HCT116 (cell line): Measurements from ENCODE around the gene TRPC1. TPM values are rescaled to one million over a fixed set of nuclear protein-coding genes. Genes with fewer than 3 reads are reported as not detected.

ENCODE experiments used
- ATAC-seq: fragments of 200-7000 bp; cut with Tn5 transposase; 2 replicates; pipeline ENCODE4 v1.9.1; 2020; ENCODE audit warnings: mild to moderate bottlenecking, moderate library complexity
- BruUV-seq: library from RNA; stranded (reverse); fragments of 400-500 nt; replicated peaks from 2 replicates; lab custom pipeline; 2021; lab: Mats Ljungman, UMichigan
- CTCF ChIA-PET: fragments of 300-600 bp; sonication (Branson Sonifier 250); formaldehyde crosslinking; loops from one replicate; lab custom pipeline; 2021; ENCODE audit warnings: antibody characterized with exemption; lab: Charles Lee
- POLR2A ChIA-PET: fragments of 300-600, 350-600 bp; sonication (Branson Sonifier 250); formaldehyde crosslinking; loops from one replicate; lab custom pipeline; 2021; ENCODE audit warnings: antibody characterized with exemption; lab: Charles Lee
- RAD21 ChIA-PET, 2 experiments: fragments of 300-600 bp; sonication (Branson Sonifier 250); formaldehyde crosslinking; loops; one replicate each; lab custom pipeline; 2023; ENCODE audit warnings: low total read pairs in 2 of 2; ENCODE audit not compliant: uncharacterized antibody in 2 of 2, unreplicated experiment in 2 of 2, low non-redundant PET in 1 of 2; lab: Charles Lee
- DNase-seq: peaks from one replicate; pipeline ENCODE4 v3.0.0-alpha.2; 2010; ENCODE audit warnings: low read depth, low spot score
- H2AFZ ChIP-seq: fragments of 200-600 bp; shearing (Covaris generic), sonication (generic); 2 replicates; pipeline ENCODE4 v1.6.1; 2017; ENCODE audit warnings: low read depth, mixed run types, mixed read lengths, antibody characterized with exemption, low read length; ENCODE audit not compliant: poor library complexity, severe bottlenecking
- H3K27ac ChIP-seq: 2 replicates; pipeline ENCODE4 v1.5.1; 2012; ENCODE audit warnings: low read depth, low read length
- H3K27me3 ChIP-seq: fragments of 200-600 bp; sonication (generic); 2 replicates; pipeline ENCODE4 v1.6.1; 2016; ENCODE audit warnings: mixed run types, low read length, mixed read lengths; ENCODE audit not compliant: insufficient read depth
- H3K36me3 ChIP-seq, 2 experiments: fragments of 200-500 bp in 1 of 2; fragments of 200-600 bp in 1 of 2; sonication (Bioruptor generic) in 1 of 2; sonication (generic) in 1 of 2; 2 replicates each; pipeline versions ENCODE4 v1.5.1 to v1.6.1; 2014 to 2016; ENCODE audit warnings: low read length in 2 of 2, inconsistent platforms in 1 of 2, mixed read lengths in 1 of 2, mixed run types in 1 of 2; ENCODE audit not compliant: insufficient read depth in 2 of 2, control insufficient read depth in 1 of 2
- H3K4me1 ChIP-seq, 2 experiments: fragments of 200-600 bp in 1 of 2; sonication (generic) in 1 of 2; 2 replicates each; pipeline versions ENCODE4 v1.5.1 to v1.6.1; 2012 to 2017; ENCODE audit warnings: low read length in 2 of 2, inconsistent platforms in 1 of 2, mild to moderate bottlenecking in 1 of 2, mixed read lengths in 1 of 2, mixed run types in 1 of 2, moderate library complexity in 1 of 2; ENCODE audit not compliant: insufficient read depth in 2 of 2, control insufficient read depth in 1 of 2
- H3K4me2 ChIP-seq: fragments of 200-600 bp; sonication (generic); 2 replicates; pipeline ENCODE4 v1.6.1; 2017; ENCODE audit warnings: mixed run types, low read length, mixed read lengths
- H3K4me3 ChIP-seq, 2 experiments: fragments of 200-600 bp in 1 of 2; sonication (generic) in 1 of 2; replicated peaks in 1 of 2; 2 replicates each; pipeline ENCODE4 v1.5.1; 2011 to 2016; ENCODE audit warnings: low read length in 2 of 2, control low read depth in 1 of 2, low read depth in 1 of 2, mild to moderate bottlenecking in 1 of 2, mixed read lengths in 1 of 2, mixed run types in 1 of 2
- H3K79me2 ChIP-seq: fragments of 200-600 bp; sonication (generic); 2 replicates; pipeline ENCODE4 v1.6.1; 2017; ENCODE audit warnings: mild to moderate bottlenecking, mixed run types, low read length, moderate library complexity, mixed read lengths; ENCODE audit not compliant: insufficient read depth
- H3K9ac ChIP-seq: fragments of 200-600 bp; sonication (generic); 2 replicates; pipeline ENCODE4 v1.6.1; 2016; ENCODE audit warnings: low read length, mixed read lengths
- H3K9me2 ChIP-seq: fragments of 200-600 bp; sonication (generic), shearing (Covaris generic); 2 replicates; pipeline ENCODE4 v1.6.1; 2017; ENCODE audit warnings: mixed run types, mild to moderate bottlenecking, moderate library complexity; ENCODE audit not compliant: insufficient read depth
- H3K9me3 ChIP-seq, 2 experiments: fragments of 200-500 bp in 1 of 2; fragments of 200-600 bp in 1 of 2; sonication (Bioruptor generic) in 1 of 2; sonication (generic) in 1 of 2; 2 replicates each; pipeline ENCODE4 v1.6.1; 2014 to 2017; ENCODE audit warnings: low read length in 2 of 2, mixed read lengths in 2 of 2, inconsistent platforms in 1 of 2, low read depth in 1 of 2, mild to moderate bottlenecking in 1 of 2, mixed run types in 1 of 2, moderate library complexity in 1 of 2; ENCODE audit not compliant: control insufficient read depth in 1 of 2, insufficient read depth in 1 of 2
- H4K20me1 ChIP-seq: fragments of 200-600 bp; sonication (generic), shearing (Covaris generic); 2 replicates; pipeline ENCODE4 v1.6.1; 2017; ENCODE audit warnings: mixed run types, mild to moderate bottlenecking, moderate library complexity; ENCODE audit not compliant: insufficient read depth
- ATF3 ChIP-seq: IDR thresholded peaks from 2 replicates; pipeline ENCODE4 v1.6.1; 2012
- CBX3 ChIP-seq: IDR thresholded peaks from 2 replicates; pipeline ENCODE4 v1.6.1; 2012; ENCODE audit warnings: low read depth
- CTCF ChIP-seq, 3 experiments: fragments of 200-600 bp in 1 of 3; sonication (generic) in 1 of 3; IDR thresholded peaks in 2 of 3; conservative IDR thresholded peaks in 1 of 3; 2 replicates each; pipeline ENCODE4 v1.5.1; 2012 to 2017; ENCODE audit warnings: low read depth in 2 of 3, low read length in 2 of 3, antibody characterized with exemption in 1 of 3, borderline replicate concordance in 1 of 3, control low read depth in 1 of 3, mild to moderate bottlenecking in 1 of 3, mixed read lengths in 1 of 3, mixed run types in 1 of 3, moderate library complexity in 1 of 3; ENCODE audit not compliant: insufficient read depth in 1 of 3
- EGR1 ChIP-seq: IDR thresholded peaks from 2 replicates; pipeline ENCODE4 v1.6.1; 2012; ENCODE audit warnings: low read depth
- ELF1 ChIP-seq: IDR thresholded peaks from 2 replicates; pipeline ENCODE4 v1.6.1; 2012; ENCODE audit warnings: low read depth, borderline replicate concordance
- EZH2phosphoT487 ChIP-seq: fragments of 200-600 bp; IDR thresholded peaks from 2 replicates; pipeline ENCODE4 v1.6.1; 2018; ENCODE audit warnings: antibody characterized with exemption, borderline replicate concordance
- POLR2AphosphoS5 ChIP-seq: IDR thresholded peaks from 2 replicates; pipeline ENCODE4 v1.6.1; 2011; ENCODE audit warnings: mild to moderate bottlenecking, low read depth, low read length, moderate library complexity
- RAD21 ChIP-seq: IDR thresholded peaks from 2 replicates; pipeline ENCODE4 v1.6.1; 2012; ENCODE audit warnings: low read depth, mild to moderate bottlenecking
- REST ChIP-seq: IDR thresholded peaks from 2 replicates; pipeline ENCODE4 v1.6.1; 2012; ENCODE audit warnings: low read depth
- SP1 ChIP-seq: IDR thresholded peaks from 2 replicates; pipeline ENCODE4 v1.6.1; 2012; ENCODE audit warnings: low read depth
- SRF ChIP-seq: IDR thresholded peaks from 2 replicates; pipeline ENCODE4 v1.6.1; 2012; ENCODE audit warnings: low read depth
- TCF7L2 ChIP-seq: IDR thresholded peaks from 2 replicates; pipeline ENCODE4 v1.7.0; 2011; ENCODE audit warnings: borderline replicate concordance, inconsistent platforms; ENCODE audit not compliant: insufficient read depth, insufficient read length; ENCODE audit errors: extremely low read depth
- ZBTB33 ChIP-seq: IDR thresholded peaks from 2 replicates; pipeline ENCODE4 v1.6.1; 2011; ENCODE audit warnings: mild to moderate bottlenecking, low read length, moderate library complexity; ENCODE audit not compliant: insufficient replicate concordance; ENCODE audit errors: extremely low read depth
- intact Hi-C: fragments of 100-400 bp; cut with micrococcal nuclease; formaldehyde crosslinking; loops from 2 replicates; pipeline ENCODE4 v1.10.0; 2022
- total RNA-seq: library from RNA; stranded (reverse); gene quantifications from one replicate; pipeline ENCODE4 v1.2.1, GENCODE V29; 2021; ENCODE audit not compliant: unreplicated experiment

TRPC1 gene
- total RNA-seq, 1 experiment from 2014 or later = 6.1 TPM

GRCh38 chr3:142819179-142819578 is 95.3 kb downstream of the TRPC1 start (continued):
- TF ChIP-seq ATF3 (no peak), POLR2AphosphoS5 (no peak), EGR1 (no peak), EZH2phosphoT487 (no peak), ZBTB33 (no peak), SP1 (no peak), ELF1 (no peak)
- TF ChIP-seq, all 23 proteins: peak for 0

GRCh38 chr3:142828703-142829305 is 105.0 kb downstream of the TRPC1 start:
- TF ChIP-seq TCF7L2 (no peak), RAD21 (peak; percentile 95), EZH2phosphoT487 (no peak), CBX3 (no peak), REST (no peak), SRF (no peak), CTCF (IDR thresholded peaks at IDR 0.05 in 2 of 3, conservative IDR thresholded peaks at IDR 0.05 in 1 of 3; ENCODE audit: borderline replicate concordance in 1 of 3, insufficient read depth in 1 of 3, low read depth in 2 of 3, low read length in 2 of 3) (peak; percentile 89 to 92 (median 91))
- ATAC-seq = peak; percentile 100
- Histone ChIP-seq H3K79me2 (no peaks in the 10 kb centered on the region), H3K27me3 (no peaks in the 10 kb centered on the region), H3K4me3 (no peak overlapping the region), H3K9me3 (no peaks in the 10 kb centered on the region), H3K9ac (no peak overlapping the region), H3K4me2 (no peak overlapping the region), H3K27ac (no peak overlapping the region), H3K9me2 (no peaks in the 10 kb centered on the region), H3K4me1 (no peaks in the 10 kb centered on the region), H3K36me3 (no peaks in the 10 kb centered on the region), H4K20me1 (no peaks in the 10 kb centered on the region), H2AFZ (peak overlapping the region; percentile 43)
- POLR2A ChIA-PET = interaction anchor here (0.7 kb wide), 1 partner anchor 239 kb away, joined by 3 read pairs; no protein-coding TSS in a partner anchor
- CTCF ChIA-PET = interaction anchor here (0.6 to 2.3 kb wide), 41 partner anchors 9 to 934 kb away, joined by 3 to 33 read pairs (median 5); partner anchors contain the start of gene U2SURP
- peak; percentile 68 for DNase-seq
- intact Hi-C loops = loop anchor here (1.0 to 2.0 kb wide), 4 partner anchors 76 to 242 kb away; no protein-coding TSS in a partner anchor
- no TSS peak for BruUV-seq
- RAD21 ChIA-PET = interaction anchor here (0.5 to 1.5 kb wide), 8 partner anchors 28 to 242 kb away, joined by 3 to 7 read pairs (median 4); no protein-coding TSS in a partner anchor
